Right cardiac atrium (tissue), 5 donors: ENCODE data around the gene POLE2. TPM values are rescaled to one million over a fixed set of nuclear protein-coding genes. Genes with fewer than 3 reads are reported as not detected.
"Not testable (repeated sequence)": the region's sequence is repeated elsewhere in the genome, so short reads cannot be mapped to it uniquely, and the experiment has no call there.

Experiments used
- ATAC-seq, 2 donors: fragments of 200-7000 bp; cut with Tn5 transposase; one replicate each; pipeline versions ENCODE4 v1.8.0 to v1.9.1; 2020; ENCODE audit warnings: moderate library complexity in 2 of 2, mild to moderate bottlenecking in 1 of 2
- DNase-seq, 3 donors: peaks; one replicate each; pipeline ENCODE4 v3.0.0-alpha.2; 2020
- H3K27ac ChIP-seq: one replicate; pipeline ENCODE4 v1.5.1; 2013; ENCODE audit warnings: mild to moderate bottlenecking, low read length, control low read depth, moderate library complexity
- H3K27me3 ChIP-seq: one replicate; pipeline ENCODE4 v1.6.1; 2013; ENCODE audit not compliant: control insufficient read depth, insufficient read depth
- H3K4me1 ChIP-seq: one replicate; pipeline ENCODE4 v1.6.1; 2013; ENCODE audit warnings: low read length; ENCODE audit not compliant: control insufficient read depth, insufficient read depth
- H3K4me3 ChIP-seq: one replicate; pipeline ENCODE4 v1.5.1; 2013; ENCODE audit warnings: low read length, control low read depth
- H3K9me3 ChIP-seq: one replicate; pipeline ENCODE4 v1.6.1; 2013; ENCODE audit warnings: low read length; ENCODE audit not compliant: control insufficient read depth
- WGBS: extraction: QIAGEN DNeasy Blood & Tissue Kit; methylation state at CpG from one replicate; pipeline ENCODE4 v1.1.7; 2013; 5-methylcytosine and 5-hydroxymethylcytosine counted together
- intact Hi-C, 4 donors: fragments of 100-400 bp; cut with DNase I; formaldehyde crosslinking; loops; one replicate each; pipeline versions ENCODE4 v1.11.0 to v1.14.0; 2022 to 2023
- polyA plus RNA-seq: library from polyadenylated mRNA; stranded (reverse); fragments of 200-250 nt; gene quantifications from one replicate; pipeline ENCODE4 v1.2.3, GENCODE V29; 2013
- total RNA-seq, 4 donors: library from RNA; stranded (reverse); fragmentation: NEBNext Ultra II Directional; extraction: Animal tissue kit (Norgen Biotek cat#: 25700); gene quantifications; one replicate each; pipeline ENCODE4 v1.2.1, GENCODE V29; 2021
- donor health status: healthy with polysubstance abuse.
- donor health status: DM: no; HTN: yes; CAD: no.
- donor health status: DM: no; HTN: no; CAD: no.
- donor health status: DM: no; HTN: yes; CAD: no; lungs with severe emphysema.
- donor health status: DM: yes; HTN: yes; CAD: no.

POLE2 gene
- total and polyA plus RNA-seq, 5 donors: 0.59 to 2.0 (median 1.2) TPM

- DNase-seq: peak; percentile 95 to 97 (median 97)
- intact Hi-C loops: loop anchor here in 2 of 4 donors (10.0 kb wide), 2 partner anchors 131 to 201 kb away; partner anchors contain the start of gene KLHDC2 (in 2 of the 2)
- Histone ChIP-seq H3K4me1 (peaks cover 2% of the 10 kb centered on the region), H3K4me3 (peak overlapping the region; percentile 74), H3K27me3 (no peaks in the 10 kb centered on the region), H3K9me3 (no peaks in the 10 kb centered on the region), H3K27ac (peak overlapping the region; percentile 90)
- under 1% methylated on average over 101 of the region's 101 CpGs for WGBS
- peak; percentile 95 to 96 for ATAC-seq
These were observed 54.1 kb downstream of the POLE2 start for GRCh38 chr14:49633640-49634546.

GRCh38 chr14:49623941-49624839 lies 63.8 kb downstream of the POLE2 start:
- intact Hi-C loops: no loop called here
- no peaks in the 10 kb centered on the region for H3K9me3 ChIP-seq
- no peak overlapping the region for H3K27ac ChIP-seq
- ATAC-seq: no peak
- H3K4me1 ChIP-seq: peaks cover 5% of the 10 kb centered on the region
- no peaks in the 10 kb centered on the region for H3K27me3 ChIP-seq
- no peak for DNase-seq
- WGBS: 77% methylated on average over 6 of the region's 6 CpGs
- H3K4me3 ChIP-seq: no peak overlapping the region

- H3K27ac ChIP-seq: no peak overlapping the region
- DNase-seq (no peak), ATAC-seq (no peak)
- intact Hi-C loops: no loop called here
- no peaks in the 10 kb centered on the region for H3K27me3 ChIP-seq
- H3K4me1 ChIP-seq: peaks cover 5% of the 10 kb centered on the region
- no peak overlapping the region for H3K4me3 ChIP-seq
- 58% methylated on average over 3 of the region's 3 CpGs for WGBS
- H3K9me3 ChIP-seq: no peaks in the 10 kb centered on the region
These were observed 64.6 kb downstream of the POLE2 start for GRCh38 chr14:49623387-49623786.

- H3K4me3 ChIP-seq: peak overlapping the region; percentile 90
- ATAC-seq (no peak), DNase-seq (no peak)
- intact Hi-C loops: no loop called here
- H3K9me3 ChIP-seq: no peaks in the 10 kb centered on the region
- H3K27ac ChIP-seq: no peak overlapping the region
- WGBS: 60% methylated on average over 3 of the region's 3 CpGs
- H3K27me3 ChIP-seq: no peaks in the 10 kb centered on the region
- peaks cover 5% of the 10 kb centered on the region for H3K4me1 ChIP-seq
These were observed 65.9 kb downstream of the POLE2 start for GRCh38 chr14:49622022-49622607.

- ATAC-seq (peak; percentile 74 to 81), DNase-seq (peak; percentile 84 to 91 (median 91))
- intact Hi-C loops: no loop called here
- no peaks in the 10 kb centered on the region for H3K27me3 ChIP-seq
- 3% methylated on average over 65 of the region's 65 CpGs for WGBS
- peak overlapping the region; percentile 90 for H3K4me3 ChIP-seq
- H3K9me3 ChIP-seq: no peaks in the 10 kb centered on the region
- H3K27ac ChIP-seq: peak overlapping the region; percentile 95
- H3K4me1 ChIP-seq: peaks cover 5% of the 10 kb centered on the region
These were observed 66.7 kb downstream of the POLE2 start for GRCh38 chr14:49621114-49621881.

- ATAC-seq (peak; percentile 99), DNase-seq (peak; percentile 99)
- peaks cover 5% of the 10 kb centered on the region for H3K4me1 ChIP-seq
- peak within 1 kb of the TSS; percentile 99 for H3K27ac ChIP-seq
- no peaks in the 10 kb centered on the region for H3K9me3 ChIP-seq
- H3K4me3 ChIP-seq: peak within 1 kb of the TSS; percentile 90
- intact Hi-C loops: no loop called here
- no peaks in the 10 kb centered on the region for H3K27me3 ChIP-seq
- under 1% methylated on average over 85 of the region's 85 CpGs for WGBS
These were observed 67.6 kb downstream of the POLE2 start, which contains the start of the genes MGAT2 and RPL36AL for GRCh38 chr14:49620182-49621113. TSS of gene MGAT2 (plus strand) at chr14:49620799. CDS start at chr14:49621269, 470 bp downstream. TSS of gene RPL36AL (minus strand) at chr14:49620626. CDS start at chr14:49619104, 1,522 bp downstream.

- peak overlapping the region; percentile 99 for H3K27ac ChIP-seq
- intact Hi-C loops: no loop called here
- H3K9me3 ChIP-seq: no peaks in the 10 kb centered on the region
- H3K4me1 ChIP-seq: peaks cover 5% of the 10 kb centered on the region
- H3K4me3 ChIP-seq: peak overlapping the region; percentile 90
- WGBS: under 1% methylated on average over 11 of the region's 11 CpGs
- no peaks in the 10 kb centered on the region for H3K27me3 ChIP-seq
- DNase-seq (no peak), ATAC-seq (no peak)
These were observed 68.3 kb downstream of the POLE2 start for GRCh38 chr14:49619730-49620129.

- 74% methylated on average over 19 of the region's 19 CpGs for whole genome bisulfite sequencing
- ATAC-seq, H3K27me3 ChIP-seq, H3K9me3 ChIP-seq, DNase-seq, H3K27ac ChIP-seq, H3K4me1 ChIP-seq, intact Hi-C loops: not testable (repeated sequence)
- peak overlapping the region; percentile 90 for H3K4me3 ChIP-seq
These were observed 68.7 kb downstream of the POLE2 start for GRCh38 chr14:49619273-49619672.

GRCh38 chr14:49617852-49618519 lies 70.0 kb downstream of the POLE2 start:
- intact Hi-C loops: no loop called here
- WGBS: 90% methylated on average over 6 of the region's 6 CpGs
- H3K4me1 ChIP-seq: peaks cover 5% of the 10 kb centered on the region
- DNase-seq (no peak), ATAC-seq (no peak)
- H3K27me3 ChIP-seq: no peaks in the 10 kb centered on the region
- H3K4me3 ChIP-seq: no peak overlapping the region
- no peak overlapping the region for H3K27ac ChIP-seq
- H3K9me3 ChIP-seq: no peaks in the 10 kb centered on the region
